IMR-90 (cell line): Measurements from ENCODE around the gene PLCG1. TPM values are rescaled to one million over a fixed set of nuclear protein-coding genes. Genes with fewer than 3 reads are reported as not detected.

Source experiments
- ATAC-seq: fragments of 200-7000 bp; cut with Tn5 transposase; 2 replicates; pipeline ENCODE4 v1.9.1; 2020; ENCODE audit warnings: low read depth, mild to moderate bottlenecking, moderate library complexity
- BruUV-seq: library from RNA; stranded (reverse); fragments of 400-500 nt; replicated peaks from 2 replicates; lab custom pipeline; 2021; lab: Mats Ljungman, UMichigan
- CTCF ChIA-PET: fragments of 300-600 bp; formaldehyde crosslinking; extraction: SDS; loops from one replicate; lab custom pipeline; 2021; ENCODE audit warnings: antibody characterized with exemption; lab: Yijun Ruan, JAX
- POLR2A ChIA-PET: fragments of 300-600 bp; sonication (Branson Sonifier 250); formaldehyde crosslinking; loops from one replicate; lab custom pipeline; 2022; ENCODE audit warnings: antibody characterized with exemption; ENCODE audit not compliant: unreplicated experiment; lab: Charles Lee
- DNase-seq: peaks from one replicate; pipeline ENCODE4 v3.0.0; 2013
- H2AFZ ChIP-seq: replicated peaks from 2 replicates; pipeline ENCODE3; 2013; ENCODE audit warnings: low read length, mild to moderate bottlenecking; ENCODE audit not compliant: poor library complexity
- H2AK5ac ChIP-seq: 2 replicates; pipeline ENCODE4 v1.6.1; 2013; ENCODE audit warnings: low read depth, low read length, inconsistent platforms
- H2AK9ac ChIP-seq: replicated peaks from 2 replicates; pipeline ENCODE3; 2013; ENCODE audit warnings: mild to moderate bottlenecking, low read depth, low read length, moderate library complexity; ENCODE audit not compliant: poor library complexity
- H2BK120ac ChIP-seq: 2 replicates; pipeline ENCODE4 v1.6.1; 2013; ENCODE audit warnings: low read depth, low read length, inconsistent platforms
- H2BK15ac ChIP-seq: 3 replicates; pipeline ENCODE4 v1.6.1; 2013; ENCODE audit warnings: low read depth, low read length, inconsistent platforms
- H2BK20ac ChIP-seq: 2 replicates; pipeline ENCODE4 v1.6.1; 2013; ENCODE audit warnings: low read depth, mild to moderate bottlenecking, inconsistent platforms, low read length, moderate library complexity
- H2BK5ac ChIP-seq: 2 replicates; pipeline ENCODE4 v1.6.1; 2013; ENCODE audit warnings: mild to moderate bottlenecking, low read depth, low read length, inconsistent platforms; ENCODE audit not compliant: poor library complexity, severe bottlenecking
- H3K14ac ChIP-seq: replicated peaks from 2 replicates; pipeline ENCODE4 v1.6.1; 2013; ENCODE audit warnings: low read depth, low read length, inconsistent platforms
- H3K18ac ChIP-seq: 2 replicates; pipeline ENCODE4 v1.6.1; 2013; ENCODE audit warnings: low read depth, low read length, control low read depth
- H3K23ac ChIP-seq: 2 replicates; pipeline ENCODE4 v1.6.1; 2013; ENCODE audit warnings: low read depth, low read length, inconsistent platforms
- H3K27ac ChIP-seq: 2 replicates; pipeline ENCODE4 v1.5.1; 2013; ENCODE audit warnings: mild to moderate bottlenecking, control low read depth, low read length; ENCODE audit not compliant: insufficient read depth
- H3K27me3 ChIP-seq: 2 replicates; pipeline ENCODE4 v1.6.1; 2013; ENCODE audit warnings: low read length; ENCODE audit not compliant: control insufficient read depth, insufficient read depth
- H3K36me3 ChIP-seq: 2 replicates; pipeline ENCODE4 v1.6.1; 2013; ENCODE audit warnings: low read length, mixed read lengths; ENCODE audit not compliant: control insufficient read depth, insufficient read depth
- H3K4ac ChIP-seq: 2 replicates; pipeline ENCODE4 v1.6.1; 2013; ENCODE audit warnings: low read depth, low read length, inconsistent platforms
- H3K4me1 ChIP-seq: 2 replicates; pipeline ENCODE4 v1.6.1; 2013; ENCODE audit warnings: low read length, mixed read lengths; ENCODE audit not compliant: control insufficient read depth, insufficient read depth
- H3K4me2 ChIP-seq: 2 replicates; pipeline ENCODE4 v1.6.1; 2013; ENCODE audit warnings: low read depth, mild to moderate bottlenecking, control low read depth, low read length, moderate library complexity
- H3K4me3 ChIP-seq: 2 replicates; pipeline ENCODE4 v1.5.1; 2013; ENCODE audit warnings: low read depth, mild to moderate bottlenecking, control low read depth, low read length, moderate library complexity; ENCODE audit not compliant: insufficient read depth
- H3K56ac ChIP-seq: 2 replicates; pipeline ENCODE4 v1.6.1; 2013; ENCODE audit warnings: low read length, inconsistent platforms; ENCODE audit not compliant: insufficient read depth; ENCODE audit errors: extremely low read depth
- H3K79me1 ChIP-seq, 2 experiments: 2 replicates each; pipeline ENCODE4 v1.6.1; 2013; ENCODE audit warnings: low read length in 2 of 2, inconsistent platforms in 1 of 2, low read depth in 1 of 2
- H3K9ac ChIP-seq: 2 replicates; pipeline ENCODE4 v1.6.1; 2013; ENCODE audit warnings: low read depth, low read length, control low read depth
- H3K9me1 ChIP-seq: 2 replicates; pipeline ENCODE4 v1.6.1; 2013; ENCODE audit warnings: low read length, inconsistent platforms; ENCODE audit not compliant: insufficient read depth
- H3K9me3 ChIP-seq: 2 replicates; pipeline ENCODE4 v1.6.1; 2013; ENCODE audit warnings: low read length; ENCODE audit not compliant: control insufficient read depth, insufficient read depth
- H4K20me1 ChIP-seq: 2 replicates; pipeline ENCODE4 v1.6.1; 2013; ENCODE audit warnings: low read length, inconsistent platforms; ENCODE audit not compliant: insufficient read depth
- H4K5ac ChIP-seq: 2 replicates; pipeline ENCODE4 v1.6.1; 2013; ENCODE audit warnings: mild to moderate bottlenecking, low read depth, low read length, control low read depth
- H4K8ac ChIP-seq, 2 experiments: 2 replicates each; pipeline ENCODE4 v1.6.1; 2013; ENCODE audit warnings: low read depth in 2 of 2, low read length in 2 of 2, control low read depth in 1 of 2, inconsistent platforms in 1 of 2
- H4K91ac ChIP-seq: 2 replicates; pipeline ENCODE4 v1.6.1; 2013; ENCODE audit warnings: low read depth, low read length, inconsistent platforms; ENCODE audit not compliant: insufficient read depth
- CHD1 ChIP-seq: IDR thresholded peaks from 2 replicates; pipeline ENCODE4 v1.6.1; 2012; ENCODE audit warnings: low read depth, low read length, improper control_type of control experiment
- FOS ChIP-seq: fragments of 150-350 bp; IDR thresholded peaks from 2 replicates; pipeline ENCODE4 v1.6.1; 2016; ENCODE audit warnings: low read depth, low read length
- MXI1 ChIP-seq: IDR thresholded peaks from 2 replicates; pipeline ENCODE4 v1.6.1; 2012; ENCODE audit warnings: low read depth, mild to moderate bottlenecking, low read length, moderate library complexity, borderline replicate concordance
- NFE2L2 ChIP-seq: fragments of 150-350 bp; IDR thresholded peaks from 2 replicates; pipeline ENCODE4 v1.6.1; 2016; ENCODE audit warnings: low read depth, mild to moderate bottlenecking, low read length
- POLR2A ChIP-seq: IDR thresholded peaks from 2 replicates; pipeline ENCODE4 v1.6.1; 2012; ENCODE audit warnings: mild to moderate bottlenecking, low read depth, low read length
- RAD21 ChIP-seq: IDR thresholded peaks from 2 replicates; pipeline ENCODE4 v1.6.1; 2012; ENCODE audit warnings: low read length, improper control_type of control experiment
- RFX5 ChIP-seq: IDR thresholded peaks from 2 replicates; pipeline ENCODE4 v1.8.0; 2012; ENCODE audit warnings: low read depth, mild to moderate bottlenecking, low read length, moderate library complexity
- WGBS, 2 experiments: methylation state at CpG; one replicate each; pipeline versions ENCODE4 v1.1.5 to v1.1.7; 2013; ENCODE audit warnings: missing lambda C conversion rate in 2 of 2; ENCODE audit not compliant: insufficient read length in 1 of 2; ENCODE audit errors: extremely low coverage in 2 of 2; 5-methylcytosine and 5-hydroxymethylcytosine counted together
- dilution Hi-C: fragments of 300-500 bp; cut with HindIII; formaldehyde crosslinking; loops from one replicate; pipeline ENCODE4 v1.14.3; 2018; ENCODE audit warnings: low sequenced_read_pairs; ENCODE audit not compliant: unreplicated experiment
- in situ Hi-C: fragments of 300-500 bp; cut with MboI; formaldehyde crosslinking; loops from 3 replicates; pipeline ENCODE4 v1.14.3; 2019; ENCODE audit warnings: low sequenced_read_pairs, inconsistent platforms, mixed read lengths
- intact Hi-C: fragments of 100-400 bp; cut with micrococcal nuclease; formaldehyde crosslinking; loops from 2 replicates; pipeline ENCODE4 v1.10.0; 2022
- polyA plus RNA-seq, 3 experiments: library from polyadenylated mRNA; depleted of rRNA; stranded (reverse); fragments of >200 nt; gene quantifications; 2 replicates each; pipeline ENCODE4 v1.2.3, GENCODE V29; 2012; ENCODE audit warnings: low replicate concordance in 1 of 3
- total RNA-seq: library from RNA; depleted of rRNA; stranded (reverse); fragments of >200 nt; gene quantifications from 2 replicates; pipeline ENCODE4 v1.2.3, GENCODE V29; 2012
- TF ChIP-seq, protein P1 (sequence below): conservative IDR thresholded peaks from 2 replicates; pipeline ENCODE4 v1.5.1; 2012; ENCODE audit warnings: mild to moderate bottlenecking, low read depth, low read length, improper control_type of control experiment
- TF ChIP-seq, protein P2 (sequence below): fragments of 150-350 bp; IDR thresholded peaks from 2 replicates; pipeline ENCODE4 v1.6.1; 2016; ENCODE audit warnings: low read depth, mild to moderate bottlenecking, low read length, moderate library complexity, borderline replicate concordance

Gene PLCG1
- total and polyA plus RNA-seq, 2 of the 4 experiments (the other 2 are of a cell fraction), result 59.1 to 69.1 TPM

DNA sequence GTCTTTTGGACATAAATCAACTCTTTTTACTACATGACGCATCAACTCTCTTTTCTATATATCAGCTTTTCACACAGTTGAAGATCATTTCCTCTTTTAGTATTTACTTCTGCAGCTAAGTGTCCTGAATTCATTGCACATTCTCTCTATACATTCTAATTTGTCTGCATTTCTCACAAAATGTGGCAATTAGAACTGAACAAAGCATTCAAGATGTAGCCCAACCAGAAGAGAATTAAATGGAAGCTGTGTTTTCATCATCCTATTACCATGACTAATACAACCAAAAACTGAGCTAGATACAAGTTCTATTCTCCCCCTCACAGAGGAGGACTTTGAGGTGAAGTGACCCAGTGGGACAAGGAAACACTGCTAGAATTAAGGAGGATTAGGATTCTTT, 86.9 kb downstream of the PLCG1 start:
- Histone ChIP-seq H4K8ac (no peak overlapping the region), H3K4me1 (peaks cover 9% of the 10 kb centered on the region), H3K14ac (no peak overlapping the region), H2AK9ac (no peak overlapping the region), H3K18ac (no peak overlapping the region), H3K27me3 (no peaks in the 10 kb centered on the region), H3K79me1 (peaks cover 32 to 51% of the 10 kb centered on the region in 2 experiments), H3K36me3 (no peaks in the 10 kb centered on the region), H2BK120ac (no peak overlapping the region), H3K4me3 (no peak overlapping the region), H3K4me2 (no peak overlapping the region), H3K27ac (no peak overlapping the region), H2AFZ (no peak overlapping the region), H3K9me1 (no peaks in the 10 kb centered on the region; the same call in 1 of the 2 replicates), H4K20me1 (no peaks in the 10 kb centered on the region; the same call in 1 of the 2 replicates), H2BK20ac (no peak overlapping the region), H3K4ac (no peak overlapping the region), H3K9me3 (no peaks in the 10 kb centered on the region), H3K9ac (no peak overlapping the region), H2BK15ac (no peak overlapping the region), H2AK5ac (no peak overlapping the region), H3K23ac (no peak overlapping the region), H3K56ac (no peak overlapping the region), H2BK5ac (no peak overlapping the region), H4K91ac (no peak overlapping the region), H4K5ac (no peak overlapping the region)
- in situ Hi-C loops (no loop called here), intact Hi-C loops (no loop called here), dilution Hi-C loops (no loop called here)
- BruUV-seq, result no TSS peak
- ChIA-PET POLR2A (no interaction called here), CTCF (interaction anchor here (1.4 to 3.0 kb wide), 4 partner anchors 8 to 115 kb away, joined by 3 to 12 read pairs (median 6); no protein-coding TSS in a partner anchor)
- WGBS, 2 experiments, result no CpG with 5 or more reads among the region's 1 CpG
- DNase-seq (no peak), ATAC-seq (no peak)
- TF ChIP-seq NFE2L2 (no peak), RAD21 (no peak), FOS (no peak), CHD1 (no peak), RFX5 (no peak), POLR2A (no peak), MXI1 (no peak)
- TF ChIP-seq, protein P1, sequence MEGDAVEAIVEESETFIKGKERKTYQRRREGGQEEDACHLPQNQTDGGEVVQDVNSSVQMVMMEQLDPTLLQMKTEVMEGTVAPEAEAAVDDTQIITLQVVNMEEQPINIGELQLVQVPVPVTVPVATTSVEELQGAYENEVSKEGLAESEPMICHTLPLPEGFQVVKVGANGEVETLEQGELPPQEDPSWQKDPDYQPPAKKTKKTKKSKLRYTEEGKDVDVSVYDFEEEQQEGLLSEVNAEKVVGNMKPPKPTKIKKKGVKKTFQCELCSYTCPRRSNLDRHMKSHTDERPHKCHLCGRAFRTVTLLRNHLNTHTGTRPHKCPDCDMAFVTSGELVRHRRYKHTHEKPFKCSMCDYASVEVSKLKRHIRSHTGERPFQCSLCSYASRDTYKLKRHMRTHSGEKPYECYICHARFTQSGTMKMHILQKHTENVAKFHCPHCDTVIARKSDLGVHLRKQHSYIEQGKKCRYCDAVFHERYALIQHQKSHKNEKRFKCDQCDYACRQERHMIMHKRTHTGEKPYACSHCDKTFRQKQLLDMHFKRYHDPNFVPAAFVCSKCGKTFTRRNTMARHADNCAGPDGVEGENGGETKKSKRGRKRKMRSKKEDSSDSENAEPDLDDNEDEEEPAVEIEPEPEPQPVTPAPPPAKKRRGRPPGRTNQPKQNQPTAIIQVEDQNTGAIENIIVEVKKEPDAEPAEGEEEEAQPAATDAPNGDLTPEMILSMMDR, result no peak
- TF ChIP-seq, protein P2, sequence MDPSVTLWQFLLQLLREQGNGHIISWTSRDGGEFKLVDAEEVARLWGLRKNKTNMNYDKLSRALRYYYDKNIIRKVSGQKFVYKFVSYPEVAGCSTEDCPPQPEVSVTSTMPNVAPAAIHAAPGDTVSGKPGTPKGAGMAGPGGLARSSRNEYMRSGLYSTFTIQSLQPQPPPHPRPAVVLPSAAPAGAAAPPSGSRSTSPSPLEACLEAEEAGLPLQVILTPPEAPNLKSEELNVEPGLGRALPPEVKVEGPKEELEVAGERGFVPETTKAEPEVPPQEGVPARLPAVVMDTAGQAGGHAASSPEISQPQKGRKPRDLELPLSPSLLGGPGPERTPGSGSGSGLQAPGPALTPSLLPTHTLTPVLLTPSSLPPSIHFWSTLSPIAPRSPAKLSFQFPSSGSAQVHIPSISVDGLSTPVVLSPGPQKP, result no peak
